Activated CD8-positive, alpha-beta memory T cell treated with anti-CD3 and anti-CD28 coated beads for 4 hours (primary cell): Measurements from ENCODE around the gene ASB8.

Experiments used
- DNase-seq, 2 donors: peaks; one replicate each; pipeline ENCODE4 v3.0.0-alpha.2; 2020; ENCODE audit warnings: low read depth in 2 of 2

The ASB8 gene

GRCh38 chr12:48105867-48106680 lies 51.2 kb downstream of the ASB8 start, which contains the start of gene SENP1:
SENP1 (minus strand) TSS chr12:48106079; CDS start chr12:48101472, 4,607 bp downstream.
- DNase-seq, result peak; percentile 77 to 79

- peak; percentile 15 to 16 for DNase-seq
Observed at GRCh38 chr12:48105321-48105866, 51.9 kb downstream of the ASB8 start.

GRCh38 chr12:48104531-48104930 lies 52.8 kb downstream of the ASB8 start:
- DNase-seq, result no peak
